H1 (cell line): Measurements from ENCODE around the gene TAF7. TPM values are rescaled to one million over a fixed set of nuclear protein-coding genes. Genes with fewer than 3 reads are reported as not detected.

Experiments used
- CTCF ChIA-PET: fragments of 300-600 bp; sonication (Branson Sonifier 250); formaldehyde crosslinking; loops from one replicate; lab custom pipeline; 2021; ENCODE audit not compliant: partially characterized antibody; lab: Charles Lee
- POLR2A ChIA-PET: fragments of 300-600 bp; sonication (Branson Sonifier 250); formaldehyde crosslinking; loops from one replicate; lab custom pipeline; 2021; ENCODE audit warnings: inconsistent platforms; ENCODE audit not compliant: partially characterized antibody; lab: Charles Lee
- DNase-seq, 2 experiments: peaks; one replicate each; pipeline versions ENCODE4 v3.0.0 to v3.0.0-alpha.2; 2010 to 2022; ENCODE audit warnings: low spot score in 2 of 2, low read depth in 1 of 2, mixed read lengths in 1 of 2
- FAIRE-seq: peaks from 2 replicates; lab custom pipeline; 2011; peaks lifted over from hg19 to GRCh38; lab: Jason Lieb, UNC
- H2AFZ ChIP-seq: 2 replicates; pipeline ENCODE4 v1.8.1; 2012; ENCODE audit warnings: low read length, inconsistent platforms
- H2AK5ac ChIP-seq: 2 replicates; pipeline ENCODE4 v1.6.1; 2013; ENCODE audit warnings: low read depth, low read length
- H2BK120ac ChIP-seq: replicated peaks from 2 replicates; pipeline ENCODE3; 2013; ENCODE audit warnings: low read depth, low read length, inconsistent platforms
- H2BK12ac ChIP-seq: 2 replicates; pipeline ENCODE4 v1.6.1; 2013; ENCODE audit warnings: low read depth, low read length
- H2BK15ac ChIP-seq: 2 replicates; pipeline ENCODE4 v1.6.1; 2013; ENCODE audit warnings: low read length
- H2BK20ac ChIP-seq: 2 replicates; pipeline ENCODE4 v1.6.1; 2013; ENCODE audit warnings: low read length
- H2BK5ac ChIP-seq: 2 replicates; pipeline ENCODE4 v1.6.1; 2013; ENCODE audit warnings: low read depth, low read length
- H3K14ac ChIP-seq: 2 replicates; pipeline ENCODE4 v1.6.1; 2013; ENCODE audit warnings: inconsistent platforms; ENCODE audit not compliant: insufficient read length
- H3K18ac ChIP-seq: 2 replicates; pipeline ENCODE4 v1.6.1; 2013; ENCODE audit warnings: low read length; ENCODE audit errors: extremely low read depth
- H3K23ac ChIP-seq: 2 replicates; pipeline ENCODE4 v1.6.1; 2013; ENCODE audit warnings: inconsistent platforms; ENCODE audit not compliant: insufficient read length
- H3K23me2 ChIP-seq: 2 replicates; pipeline ENCODE4 v1.6.1; 2013; ENCODE audit warnings: low read depth, low read length
- H3K27ac ChIP-seq: 2 replicates; pipeline ENCODE4 v1.6.1; 2011; ENCODE audit warnings: low read depth, low read length, inconsistent platforms
- H3K27me3 ChIP-seq, 4 experiments: replicated peaks in 1 of 4; 1 replicate in 1 of 4; 2 replicates in 3 of 4; pipeline versions ENCODE4 v1.6.1 to v1.8.1; 2011 to 2013; ENCODE audit warnings: low read length in 3 of 4, mild to moderate bottlenecking in 3 of 4, inconsistent platforms in 2 of 4, mixed read lengths in 2 of 4, moderate library complexity in 1 of 4; ENCODE audit not compliant: control insufficient read depth in 3 of 4, insufficient read depth in 3 of 4; ENCODE audit errors: extremely low read depth in 1 of 4
- H3K36me3 ChIP-seq, 4 experiments: 2 replicates each; pipeline versions ENCODE4 v1.6.1 to v1.8.1; 2011 to 2013; ENCODE audit warnings: mild to moderate bottlenecking in 4 of 4, low read length in 3 of 4, moderate library complexity in 2 of 4, control low read depth in 1 of 4, inconsistent platforms in 1 of 4; ENCODE audit not compliant: insufficient read depth in 4 of 4, control insufficient read depth in 2 of 4
- H3K4ac ChIP-seq: replicated peaks from 2 replicates; pipeline ENCODE3; 2013; ENCODE audit warnings: low read length, low read depth, mixed read lengths, inconsistent platforms; ENCODE audit not compliant: insufficient read length
- H3K4me1 ChIP-seq, 4 experiments: replicated peaks in 1 of 4; 1 replicate in 1 of 4; 2 replicates in 3 of 4; pipeline versions ENCODE4 v1.6.1 to v1.8.1; 2011 to 2013; ENCODE audit warnings: low read length in 3 of 4, inconsistent platforms in 2 of 4, mixed read lengths in 1 of 4; ENCODE audit not compliant: insufficient read depth in 4 of 4, control insufficient read depth in 3 of 4
- H3K4me2 ChIP-seq, 2 experiments: 2 replicates each; pipeline versions ENCODE4 v1.6.1 to v1.8.1; 2011 to 2013; ENCODE audit warnings: low read depth in 2 of 2, low read length in 2 of 2, control low read depth in 1 of 2, inconsistent platforms in 1 of 2, mild to moderate bottlenecking in 1 of 2; ENCODE audit not compliant: insufficient read depth in 1 of 2
- H3K4me3 ChIP-seq, 4 experiments: fragments of 200-600, 300-600 bp in 1 of 4; sonication (generic), shearing (Covaris generic), sonication (Bioruptor Twin) in 1 of 4; 2 replicates each; pipeline versions ENCODE4 v1.5.1 to v1.8.1; 2011 to 2016; ENCODE audit warnings: low read length in 4 of 4, low read depth in 3 of 4, control low read depth in 2 of 4, inconsistent platforms in 2 of 4, mild to moderate bottlenecking in 2 of 4, mixed read lengths in 1 of 4, moderate library complexity in 1 of 4; ENCODE audit not compliant: insufficient read depth in 2 of 4; ENCODE audit errors: extremely low read depth in 1 of 4
- H3K56ac ChIP-seq: replicated peaks from 2 replicates; pipeline ENCODE3; 2013; ENCODE audit warnings: low read depth, mild to moderate bottlenecking, mixed read lengths, low read length, inconsistent platforms; ENCODE audit not compliant: insufficient read length
- H3K79me1 ChIP-seq: 2 replicates; pipeline ENCODE4 v1.6.1; 2013; ENCODE audit warnings: low read depth, low read length, control low read depth
- H3K79me2 ChIP-seq, 2 experiments: 2 replicates each; pipeline versions ENCODE4 v1.6.1 to v1.8.1; 2012 to 2013; ENCODE audit warnings: low read length in 2 of 2, mild to moderate bottlenecking in 2 of 2, inconsistent platforms in 1 of 2; ENCODE audit not compliant: insufficient read depth in 2 of 2, control insufficient read depth in 1 of 2
- H3K9ac ChIP-seq, 4 experiments: replicated peaks in 1 of 4; 1 replicate in 1 of 4; 2 replicates in 3 of 4; pipeline versions ENCODE4 v1.6.1 to v1.8.1; 2011 to 2013; ENCODE audit warnings: low read depth in 3 of 4, low read length in 3 of 4, control low read depth in 2 of 4, mild to moderate bottlenecking in 2 of 4, moderate library complexity in 2 of 4, inconsistent platforms in 1 of 4; ENCODE audit errors: extremely low read depth in 1 of 4
- H3K9me3 ChIP-seq, 2 experiments: 2 replicates each; pipeline versions ENCODE4 v1.6.1 to v1.8.1; 2012 to 2013; ENCODE audit warnings: mild to moderate bottlenecking in 2 of 2, moderate library complexity in 2 of 2, control low read depth in 1 of 2, inconsistent platforms in 1 of 2, low read depth in 1 of 2, low read length in 1 of 2, mixed read lengths in 1 of 2; ENCODE audit not compliant: insufficient read depth in 2 of 2
- H4K20me1 ChIP-seq, 2 experiments: replicated peaks in 1 of 2; 2 replicates each; pipeline versions ENCODE3 to v1.8.1; 2011 to 2013; ENCODE audit warnings: inconsistent platforms in 2 of 2, low read length in 2 of 2, mild to moderate bottlenecking in 1 of 2; ENCODE audit not compliant: insufficient read depth in 2 of 2, control insufficient read depth in 1 of 2
- H4K5ac ChIP-seq: 2 replicates; pipeline ENCODE4 v1.6.1; 2013; ENCODE audit warnings: low read length, low read depth, mixed read lengths, inconsistent platforms; ENCODE audit not compliant: insufficient read length
- H4K8ac ChIP-seq: 2 replicates; pipeline ENCODE4 v1.8.0; 2013; ENCODE audit warnings: mild to moderate bottlenecking, moderate library complexity, low read length, inconsistent platforms; ENCODE audit not compliant: insufficient read depth; ENCODE audit errors: extremely low read depth
- H4K91ac ChIP-seq: replicated peaks from 2 replicates; pipeline ENCODE3; 2013; ENCODE audit warnings: low read length, mixed read lengths, inconsistent platforms; ENCODE audit not compliant: insufficient read length
- KDM5A ChIP-seq: fragments of 200-600 bp; IDR thresholded peaks from 2 replicates; pipeline ENCODE4 v1.7.1; 2012; ENCODE audit warnings: mild to moderate bottlenecking, low read length, inconsistent platforms, mixed read lengths
- WGBS, 2 experiments: shearing (Covaris generic) in 1 of 2; methylation state at CpG; one replicate each; pipeline versions ENCODE4 v1.1.6 to v1.1.7; 2013 to 2015; ENCODE audit warnings: low lambda C conversion rate in 2 of 2, mixed read lengths in 2 of 2, inconsistent platforms in 1 of 2, low coverage in 1 of 2, missing lambda C conversion rate in 1 of 2; ENCODE audit not compliant: insufficient replicate concordance in 2 of 2, insufficient coverage in 1 of 2, insufficient read length in 1 of 2; ENCODE audit errors: extremely low coverage in 1 of 2, missing lambda C conversion rate in 1 of 2; 5-methylcytosine and 5-hydroxymethylcytosine counted together
- polyA plus RNA-seq, 7 experiments: library from polyadenylated mRNA; depleted of rRNA in 3 of 7; stranded (reverse) in 5 of 7; unstranded in 2 of 7; fragments of >200 nt in 5 of 7; fragments of 200-250 nt in 2 of 7; gene quantifications; 1 replicate in 5 of 7; 2 replicates in 1 of 7; 4 replicates in 1 of 7; pipeline versions ENCODE4 v1.2.1 to v1.2.3, GENCODE V29; 2011 to 2013; ENCODE audit warnings: missing spikeins in 2 of 7, mixed read lengths in 2 of 7
- total RNA-seq: library from RNA; stranded (reverse); fragmentation: NEBNext Ultra II Directional; extraction: Animal tissue kit (Norgen Biotek cat#: 25700); gene quantifications from 2 replicates; pipeline ENCODE4 v1.2.1, GENCODE V29; 2021
- TF ChIP-seq, protein P1 (sequence below), 3 experiments: IDR thresholded peaks; 1 replicate in 2 of 3; 2 replicates in 1 of 3; pipeline versions ENCODE4 v1.5.1 to v1.6.1; 2011; ENCODE audit warnings: low read length in 3 of 3, mild to moderate bottlenecking in 3 of 3, inconsistent platforms in 2 of 3, low read depth in 1 of 3, moderate library complexity in 1 of 3; ENCODE audit not compliant: insufficient read depth in 1 of 3; ENCODE audit errors: control extremely low read depth in 1 of 3

TAF7 gene
- total and polyA plus RNA-seq, 2 of the 8 experiments (the other 6 are each of a cell fraction or from before 2014, with no cell fraction given), result 29.8 to 101 TPM

GRCh38 chr5:141355641-141356040 is 35.1 kb upstream of the TAF7 start:
- Histone ChIP-seq H3K9me3 (peaks cover 34 to 50% of the 10 kb centered on the region in 2 experiments), H2BK15ac (no peak overlapping the region), H3K4ac (no peak overlapping the region)

More at GRCh38 chr5:141355641-141356040, 35.1 kb upstream of the TAF7 start:
- ChIA-PET POLR2A (interaction anchor here (0.7 kb wide), 1 partner anchor 163 kb away, joined by 3 read pairs; no protein-coding TSS in a partner anchor), CTCF (interaction anchor here (0.6 to 4.4 kb wide), 42 partner anchors 8 to 279 kb away, joined by 3 to 28 read pairs (median 5); partner anchors contain the start of genes PCDHB10, PCDHB14, PCDHB15 and PCDHB16)
- no peak overlapping the region for H2BK20ac ChIP-seq
- no peak overlapping the region for H2BK120ac ChIP-seq
- no peak for FAIRE-seq
- no peak overlapping the region for H3K18ac ChIP-seq
- TF ChIP-seq KDM5A, result no peak
- TF ChIP-seq, protein P1, sequence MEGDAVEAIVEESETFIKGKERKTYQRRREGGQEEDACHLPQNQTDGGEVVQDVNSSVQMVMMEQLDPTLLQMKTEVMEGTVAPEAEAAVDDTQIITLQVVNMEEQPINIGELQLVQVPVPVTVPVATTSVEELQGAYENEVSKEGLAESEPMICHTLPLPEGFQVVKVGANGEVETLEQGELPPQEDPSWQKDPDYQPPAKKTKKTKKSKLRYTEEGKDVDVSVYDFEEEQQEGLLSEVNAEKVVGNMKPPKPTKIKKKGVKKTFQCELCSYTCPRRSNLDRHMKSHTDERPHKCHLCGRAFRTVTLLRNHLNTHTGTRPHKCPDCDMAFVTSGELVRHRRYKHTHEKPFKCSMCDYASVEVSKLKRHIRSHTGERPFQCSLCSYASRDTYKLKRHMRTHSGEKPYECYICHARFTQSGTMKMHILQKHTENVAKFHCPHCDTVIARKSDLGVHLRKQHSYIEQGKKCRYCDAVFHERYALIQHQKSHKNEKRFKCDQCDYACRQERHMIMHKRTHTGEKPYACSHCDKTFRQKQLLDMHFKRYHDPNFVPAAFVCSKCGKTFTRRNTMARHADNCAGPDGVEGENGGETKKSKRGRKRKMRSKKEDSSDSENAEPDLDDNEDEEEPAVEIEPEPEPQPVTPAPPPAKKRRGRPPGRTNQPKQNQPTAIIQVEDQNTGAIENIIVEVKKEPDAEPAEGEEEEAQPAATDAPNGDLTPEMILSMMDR (IDR thresholded peaks at IDR 0.05; ENCODE audit: control extremely low read depth in 1 of 3, insufficient read depth in 1 of 3, low read depth in 1 of 3, low read length in 3 of 3), result no peak
- H3K4me2 ChIP-seq, result no peak overlapping the region
- no peak for DNase-seq
- H3K14ac ChIP-seq, result no peak overlapping the region
- no peak overlapping the region for H3K23ac ChIP-seq
- WGBS, 2 experiments, result 96% methylated on average over 24 of the region's 24 CpGs; no CpG with 5 or more reads in 1 of the 2 experiments
- H2AFZ ChIP-seq, result no peak overlapping the region
- no peak overlapping the region for H3K4me3 ChIP-seq
- H3K4me1 ChIP-seq, result 0 out of 7 replicates have a peak, but pooled peaks cover 0 to 1% (median 0%) of the 10 kb centered on the region in 4 experiments
- no peaks in the 10 kb centered on the region for H3K23me2 ChIP-seq
- H2BK5ac ChIP-seq, result no peak overlapping the region
- no peaks in the 10 kb centered on the region for H3K79me2 ChIP-seq
- H3K9ac ChIP-seq, result no peak overlapping the region
- H4K5ac ChIP-seq, result no peak overlapping the region
- H3K27ac ChIP-seq, result no peak overlapping the region
- no peak overlapping the region for H4K91ac ChIP-seq
- H3K36me3 ChIP-seq, result peaks cover 0 to 13% (median 4%) of the 10 kb centered on the region in 4 experiments; a peak in 4 of 8 replicates
- H3K79me1 ChIP-seq, result no peaks in the 10 kb centered on the region
- no peaks in the 10 kb centered on the region for H3K27me3 ChIP-seq
- H4K8ac ChIP-seq, result no peak overlapping the region
- H4K20me1 ChIP-seq, result no peaks in the 10 kb centered on the region
- H2AK5ac ChIP-seq, result no peak overlapping the region
- H3K56ac ChIP-seq, result no peak overlapping the region
- H2BK12ac ChIP-seq, result no peak overlapping the region
